ENCODE measurements around the gene SDCCAG8. TPM values are rescaled to one million over a fixed set of nuclear protein-coding genes. Genes with fewer than 3 reads are reported as not detected.

The SDCCAG8 gene
- total RNA-seq, 2 donors from 2014 or later: 49.0 to 56.4 TPM

GRCh38 chr1:243483952-243484351 lies 228.1 kb downstream of the SDCCAG8 start:
- Histone ChIP-seq H3K4me3 (no peak overlapping the region), H3K4me1 (peaks cover 9% of the 10 kb centered on the region), H3K36me3 (replicated peaks in 1 of 2; ENCODE audit: insufficient read depth in 1 of 2, low read depth in 2 of 2) (peaks cover 0 to under 1% of the 10 kb centered on the region in 2 donors), H3K27ac (no peak overlapping the region), H3K9me3 (no peaks in the 10 kb centered on the region), H3K27me3 (no peaks in the 10 kb centered on the region)
- intact Hi-C loops (cut with DNase I): no loop called here
- 94 to 97% methylated on average over 15 to 16 of the region's 16 CpGs for WGBS, 2 donors
- no peak for DNase-seq
- TF ChIP-seq CTCF (IDR thresholded peaks at IDR 0.05) (no peak), POLR2A (IDR thresholded peaks at IDR 0.05) (no peak)
- ATAC-seq: no peak

- DNase-seq (no peak), ATAC-seq (no peak)
- H3K36me3 ChIP-seq (replicated peaks in 1 of 2; ENCODE audit: insufficient read depth in 1 of 2, low read depth in 2 of 2): peaks cover 0 to 4% of the 10 kb centered on the region in 2 donors
- H3K4me1 ChIP-seq: peaks cover 7% of the 10 kb centered on the region
- WGBS, 2 donors: 93 to 96% methylated on average over 14 of the region's 15 CpGs
- no peak overlapping the region for H3K4me3 ChIP-seq
- H3K27me3 ChIP-seq: no peaks in the 10 kb centered on the region
- H3K27ac ChIP-seq: no peak overlapping the region
- H3K9me3 ChIP-seq: no peaks in the 10 kb centered on the region
- TF ChIP-seq CTCF (IDR thresholded peaks at IDR 0.05) (no peak), POLR2A (IDR thresholded peaks at IDR 0.05) (no peak)
- intact Hi-C loops (cut with DNase I): no loop called here
These were observed 231.3 kb downstream of the SDCCAG8 start for GRCh38 chr1:243487036-243487648.

GRCh38 chr1:243487649-243488227 lies 231.9 kb downstream of the SDCCAG8 start:
- 88 to 97% methylated on average over 28 to 35 of the region's 40 CpGs for WGBS, 2 donors
- peaks cover 1% of the 10 kb centered on the region for H3K4me1 ChIP-seq
- intact Hi-C loops (cut with DNase I): no loop called here
- ATAC-seq (no peak), DNase-seq (no peak)
- no peak overlapping the region for H3K27ac ChIP-seq
- H3K27me3 ChIP-seq: no peaks in the 10 kb centered on the region
- H3K36me3 ChIP-seq (replicated peaks in 1 of 2; ENCODE audit: insufficient read depth in 1 of 2, low read depth in 2 of 2): peaks cover 0 to 4% of the 10 kb centered on the region in 2 donors
- H3K4me3 ChIP-seq: no peak overlapping the region
- TF ChIP-seq POLR2A (IDR thresholded peaks at IDR 0.05) (no peak), CTCF (IDR thresholded peaks at IDR 0.05) (no peak)
- H3K9me3 ChIP-seq: no peaks in the 10 kb centered on the region

- DNase-seq: no peak
- Histone ChIP-seq H3K36me3 (replicated peaks in 1 of 2; ENCODE audit: insufficient read depth in 1 of 2, low read depth in 2 of 2) (peaks cover 0 to 4% of the 10 kb centered on the region in 2 donors), H3K4me3 (no peak overlapping the region), H3K27ac (no peak overlapping the region), H3K4me1 (no peaks in the 10 kb centered on the region), H3K9me3 (no peaks in the 10 kb centered on the region), H3K27me3 (no peaks in the 10 kb centered on the region)
- no peak for ATAC-seq
- TF ChIP-seq CTCF (IDR thresholded peaks at IDR 0.05) (no peak), POLR2A (IDR thresholded peaks at IDR 0.05) (no peak)
- WGBS, 2 donors: 88 to 89% methylated on average over 12 to 20 of the region's 20 CpGs
- intact Hi-C loops (cut with DNase I): no loop called here
These were observed 232.8 kb downstream of the SDCCAG8 start for GRCh38 chr1:243488459-243489157.

Measured in body of pancreas (tissue), 4 donors.